Endothelial cell of umbilical vein (primary cell): Measurements from ENCODE around the gene IGFBP4. TPM values are rescaled to one million over a fixed set of nuclear protein-coding genes. Genes with fewer than 3 reads are reported as not detected.

Source experiments
- BruUV-seq: library from RNA; stranded (reverse); fragments of 400-500 nt; replicated peaks from 2 replicates; lab custom pipeline; 2021; lab: Mats Ljungman, UMichigan
- CTCF ChIA-PET: fragments of 300-600, 350-600 bp; sonication (Branson Sonifier 250); formaldehyde crosslinking; loops from one replicate; lab custom pipeline; 2021; ENCODE audit warnings: antibody characterized with exemption, inconsistent platforms; lab: Charles Lee
- POLR2A ChIA-PET: fragments of 300-600, 350-600 bp; sonication (Branson Sonifier 250); formaldehyde crosslinking; loops from one replicate; lab custom pipeline; 2021; ENCODE audit warnings: antibody characterized with exemption, inconsistent platforms; lab: Charles Lee
- DNase-seq: peaks from one replicate; pipeline ENCODE4 v3.0.0-alpha.2; 2011; ENCODE audit warnings: low read depth, low spot score
- FAIRE-seq: peaks from 2 replicates; lab custom pipeline; 2011; peaks lifted over from hg19 to GRCh38; lab: Jason Lieb, UNC
- H2AFZ ChIP-seq: 2 replicates; pipeline ENCODE4 v1.6.0; 2012; ENCODE audit warnings: low read depth, low read length, control low read depth, inconsistent platforms
- H3K27ac ChIP-seq: 2 replicates; pipeline ENCODE4 v1.5.1; 2011; ENCODE audit warnings: low read depth, mild to moderate bottlenecking, control low read depth, low read length, moderate library complexity; ENCODE audit not compliant: insufficient read depth
- H3K27me3 ChIP-seq, 2 experiments: 2 replicates each; pipeline versions ENCODE4 v1.6.0 to v1.6.1; 2011; ENCODE audit warnings: low read length in 2 of 2, mixed read lengths in 1 of 2; ENCODE audit not compliant: control insufficient read depth in 2 of 2, insufficient read depth in 2 of 2
- H3K36me3 ChIP-seq, 2 experiments: 2 replicates in 1 of 2; 3 replicates in 1 of 2; pipeline ENCODE4 v1.5.1; 2011; ENCODE audit warnings: low read length in 2 of 2, mild to moderate bottlenecking in 1 of 2, moderate library complexity in 1 of 2; ENCODE audit not compliant: control insufficient read depth in 2 of 2, insufficient read depth in 2 of 2; ENCODE audit errors: extremely low read depth in 1 of 2
- H3K4me1 ChIP-seq: 3 replicates; pipeline ENCODE4 v1.5.1; 2011; ENCODE audit warnings: mild to moderate bottlenecking, low read length; ENCODE audit not compliant: control insufficient read depth, insufficient read depth; ENCODE audit errors: extremely low read depth
- H3K4me2 ChIP-seq: 2 replicates; pipeline ENCODE4 v1.6.1; 2011; ENCODE audit warnings: low read length, control low read depth, mixed read lengths; ENCODE audit not compliant: insufficient read depth
- H3K4me3 ChIP-seq, 3 experiments: fragments of 200-600 bp in 1 of 3; sonication (generic), shearing (Covaris generic) in 1 of 3; replicated peaks in 1 of 3; 2 replicates each; pipeline ENCODE4 v1.5.1; 2011 to 2016; ENCODE audit warnings: control low read depth in 3 of 3, low read length in 3 of 3, mild to moderate bottlenecking in 2 of 3, inconsistent platforms in 1 of 3, low read depth in 1 of 3, moderate library complexity in 1 of 3; ENCODE audit not compliant: insufficient read depth in 1 of 3
- H3K79me2 ChIP-seq: 2 replicates; pipeline ENCODE4 v1.6.0; 2012; ENCODE audit warnings: low read length, inconsistent platforms; ENCODE audit not compliant: control insufficient read depth, insufficient read depth
- H3K9ac ChIP-seq: replicated peaks from 2 replicates; pipeline ENCODE3; 2011; ENCODE audit warnings: low read length, control low read depth; ENCODE audit not compliant: insufficient read depth; ENCODE audit errors: extremely low read depth
- H3K9me1 ChIP-seq: replicated peaks from 3 replicates; pipeline ENCODE4 v1.6.0; 2011; ENCODE audit warnings: mild to moderate bottlenecking, low read length; ENCODE audit not compliant: control insufficient read depth, insufficient read depth; ENCODE audit errors: extremely low read depth
- H3K9me3 ChIP-seq: replicated peaks from 2 replicates; pipeline ENCODE4 v1.5.1; 2012; ENCODE audit warnings: low read length, inconsistent platforms; ENCODE audit not compliant: control insufficient read depth, insufficient read depth
- H4K20me1 ChIP-seq: replicated peaks from 2 replicates; pipeline ENCODE3; 2011; ENCODE audit warnings: mild to moderate bottlenecking, low read length; ENCODE audit not compliant: control insufficient read depth, insufficient read depth; ENCODE audit errors: extremely low read depth
- CTCF ChIP-seq, 2 donors: IDR thresholded peaks; 1 replicate in 1 of 2; 2 replicates in 1 of 2; pipeline ENCODE4 v1.5.1; 2011; ENCODE audit warnings: low read length in 2 of 2, mild to moderate bottlenecking in 2 of 2, moderate library complexity in 2 of 2, control low read depth in 1 of 2, inconsistent platforms in 1 of 2, low read depth in 1 of 2; ENCODE audit not compliant: insufficient read depth in 1 of 2; ENCODE audit errors: extremely low read depth in 1 of 2
- EZH2 ChIP-seq: IDR thresholded peaks from 2 replicates; pipeline ENCODE4 v1.6.1; 2012; ENCODE audit warnings: borderline replicate concordance, low read depth, mild to moderate bottlenecking, moderate library complexity, low read length, inconsistent platforms; ENCODE audit not compliant: severe bottlenecking
- FOS ChIP-seq: IDR thresholded peaks from 2 replicates; pipeline ENCODE4 v1.6.1; 2011; ENCODE audit warnings: mild to moderate bottlenecking, low read length, moderate library complexity, borderline replicate concordance; ENCODE audit not compliant: insufficient read depth
- MAX ChIP-seq: IDR thresholded peaks from 2 replicates; pipeline ENCODE4 v1.6.1; 2011; ENCODE audit not compliant: insufficient read depth, insufficient read length
- POLR2A ChIP-seq: IDR thresholded peaks from 2 replicates; pipeline ENCODE4 v1.6.1; 2012; ENCODE audit warnings: low read depth, mild to moderate bottlenecking, control low read depth, low read length
- POLR2AphosphoS5 ChIP-seq: IDR thresholded peaks from 2 replicates; pipeline ENCODE4 v1.6.1; 2012; ENCODE audit warnings: low read depth, mild to moderate bottlenecking, control low read depth, low read length, moderate library complexity; ENCODE audit not compliant: insufficient read depth
- dilution Hi-C: fragments of 300-500 bp; cut with MboI; formaldehyde crosslinking; loops from one replicate; pipeline ENCODE4 v1.15.0; 2019; ENCODE audit warnings: low sequenced_read_pairs; ENCODE audit not compliant: extremely low pct_ligation_motif_present
- intact Hi-C: fragments of 100-400 bp; cut with micrococcal nuclease; formaldehyde crosslinking; loops from one replicate; pipeline ENCODE4 v1.10.0; 2022
- polyA plus RNA-seq, 4 experiments: library from polyadenylated mRNA; depleted of rRNA in 3 of 4; stranded (reverse) in 3 of 4; unstranded in 1 of 4; fragments of >200 nt; gene quantifications; 2 replicates each; pipeline versions ENCODE4 v1.2.1 to v1.2.3, GENCODE V29; 2011 to 2012; ENCODE audit warnings: missing spikeins in 1 of 4
- total RNA-seq: library from RNA; stranded (reverse); gene quantifications from 2 replicates; pipeline ENCODE4 v1.2.3, GENCODE V29; 2021

The IGFBP4 gene
- total and polyA plus RNA-seq, 2 donors (not counting 3 experiments of a cell fraction or from before 2014, with no cell fraction given), result 377 to 618 TPM

- H3K4me2 ChIP-seq, result no peak overlapping the region
Observed at GRCh38 chr17:40491486-40491885, 48.2 kb downstream of the IGFBP4 start.

More at GRCh38 chr17:40491486-40491885, 48.2 kb downstream of the IGFBP4 start:
- intact Hi-C loops, result no loop called here
- FAIRE-seq, result no peak
- Histone ChIP-seq H3K9me1 (no peaks in the 10 kb centered on the region), H3K4me1 (no peaks in the 10 kb centered on the region), H3K4me3 (no peak overlapping the region), H3K27ac (no peak overlapping the region), H4K20me1 (no peaks in the 10 kb centered on the region), H3K36me3 (no peaks in the 10 kb centered on the region), H3K9me3 (no peaks in the 10 kb centered on the region), H3K79me2 (no peaks in the 10 kb centered on the region), H3K27me3 (peaks cover 0 to 2% of the 10 kb centered on the region in 2 experiments), H2AFZ (no peak overlapping the region), H3K9ac (no peak overlapping the region)
- dilution Hi-C loops, result no loop called here
- ChIA-PET CTCF (interaction anchor here (2.2 to 2.4 kb wide), 2 partner anchors 15 to 41 kb away, joined by 11 to 26 read pairs; no protein-coding TSS in a partner anchor), POLR2A (interaction anchor here (0.6 kb wide), 1 partner anchor 48 kb away, joined by 16 read pairs; no protein-coding TSS in a partner anchor)
- DNase-seq, result no peak
- no peak for TF ChIP-seq POLR2AphosphoS5
- TF ChIP-seq MAX, result no peak
- no peak for TF ChIP-seq POLR2A
- TF ChIP-seq CTCF (IDR thresholded peaks at IDR 0.05; ENCODE audit: extremely low read depth in 1 of 2, insufficient read depth in 1 of 2, low read depth in 1 of 2, low read length in 2 of 2), result no peak
- no peak for TF ChIP-seq EZH2
- no peak for TF ChIP-seq FOS
- BruUV-seq, result no TSS peak
